HG02610 (cell line): ENCODE measurements around the gene SQSTM1.

Source experiments
- ATAC-seq: cut with Tn5 transposase; IDR thresholded peaks from one replicate; pipeline ENCODE4 v1.9.1; 2021; ENCODE audit warnings: mild to moderate bottlenecking, moderate library complexity; ENCODE audit not compliant: unreplicated experiment

The SQSTM1 gene

DNA sequence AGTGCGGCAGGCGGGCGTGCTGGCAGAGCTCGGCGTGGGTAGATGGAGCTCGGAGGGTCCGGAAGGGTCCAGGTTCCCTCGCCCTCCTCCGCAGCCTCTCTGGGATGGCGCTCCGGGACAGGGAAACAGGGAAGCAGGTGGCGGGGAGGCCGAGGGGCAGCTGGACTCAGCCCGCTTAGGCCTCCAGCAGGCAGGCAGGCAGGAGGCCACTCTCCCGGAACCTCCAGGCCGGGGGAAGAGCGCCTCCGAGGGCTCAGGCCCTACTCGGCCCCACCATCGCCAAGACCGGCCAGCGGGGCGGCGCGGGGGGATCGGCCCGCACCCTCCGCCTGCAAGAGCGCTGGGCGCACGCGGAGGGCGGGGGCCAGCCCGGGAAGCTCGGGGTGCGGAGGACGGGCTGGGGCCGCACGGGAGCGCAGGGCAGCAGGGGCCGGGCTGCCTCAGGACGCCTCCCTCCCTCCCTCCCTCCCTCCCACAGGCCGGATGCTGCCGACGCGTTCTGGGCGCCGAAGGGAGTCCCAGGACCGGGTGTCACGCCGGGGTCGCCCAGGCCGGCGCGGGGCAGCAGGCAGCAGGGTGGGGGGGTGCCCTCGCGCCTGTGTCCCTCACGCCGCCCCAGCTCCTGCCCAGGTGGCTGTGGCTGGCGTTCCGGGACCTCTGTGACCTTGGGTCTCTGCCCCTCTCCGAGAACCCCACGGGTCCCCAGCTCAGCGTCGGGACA is 15.0 kb upstream of the SQSTM1 start:
- peak; percentile 13 for ATAC-seq

DNA sequence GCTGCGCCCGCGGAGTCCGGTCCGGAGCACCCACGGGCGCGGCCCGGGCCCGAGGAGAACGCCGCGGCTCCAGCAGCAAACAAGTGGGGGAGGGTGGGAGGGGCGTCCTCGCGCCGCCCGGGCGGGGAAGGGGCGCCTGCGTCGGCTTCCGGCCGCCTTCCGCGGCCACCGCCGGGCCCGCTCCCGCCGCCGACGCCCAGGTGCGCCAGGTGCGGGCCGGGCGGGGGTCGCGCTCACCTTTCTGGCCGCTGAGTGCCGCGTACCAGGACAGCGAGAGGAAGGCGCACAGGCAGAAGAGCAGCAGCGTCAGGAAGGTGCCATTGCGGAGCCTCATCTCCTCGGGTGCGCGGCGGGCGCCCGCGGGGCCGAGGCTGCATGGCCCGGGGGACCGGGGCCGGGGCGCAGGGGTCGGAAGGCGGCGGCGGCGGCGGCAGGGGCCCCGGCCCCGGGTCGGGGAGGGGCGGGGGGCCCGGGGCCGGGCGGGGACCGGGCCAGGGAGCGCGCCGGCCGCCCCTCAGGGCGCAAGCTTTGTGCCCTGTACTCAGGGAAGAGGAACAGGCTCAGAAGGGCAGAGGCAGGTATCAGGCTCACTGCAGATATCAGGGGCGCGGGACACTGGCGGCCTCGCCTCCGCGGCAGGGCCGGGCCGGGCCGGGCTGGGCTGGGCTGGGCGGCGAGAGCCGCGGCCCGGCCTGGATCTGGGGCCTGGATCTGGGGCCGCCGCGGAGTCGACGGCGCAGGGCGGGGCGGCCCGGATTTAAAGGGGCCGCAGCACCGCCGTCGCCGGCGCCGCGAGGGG is 14.3 kb upstream of the SQSTM1 start, which contains the start of gene MGAT4B:
TSS of gene MGAT4B (minus strand) at position 617 of the 799 bp plus-strand sequence. CDS start at position 334, 283 bp downstream.
- peak; percentile 73 for ATAC-seq

DNA sequence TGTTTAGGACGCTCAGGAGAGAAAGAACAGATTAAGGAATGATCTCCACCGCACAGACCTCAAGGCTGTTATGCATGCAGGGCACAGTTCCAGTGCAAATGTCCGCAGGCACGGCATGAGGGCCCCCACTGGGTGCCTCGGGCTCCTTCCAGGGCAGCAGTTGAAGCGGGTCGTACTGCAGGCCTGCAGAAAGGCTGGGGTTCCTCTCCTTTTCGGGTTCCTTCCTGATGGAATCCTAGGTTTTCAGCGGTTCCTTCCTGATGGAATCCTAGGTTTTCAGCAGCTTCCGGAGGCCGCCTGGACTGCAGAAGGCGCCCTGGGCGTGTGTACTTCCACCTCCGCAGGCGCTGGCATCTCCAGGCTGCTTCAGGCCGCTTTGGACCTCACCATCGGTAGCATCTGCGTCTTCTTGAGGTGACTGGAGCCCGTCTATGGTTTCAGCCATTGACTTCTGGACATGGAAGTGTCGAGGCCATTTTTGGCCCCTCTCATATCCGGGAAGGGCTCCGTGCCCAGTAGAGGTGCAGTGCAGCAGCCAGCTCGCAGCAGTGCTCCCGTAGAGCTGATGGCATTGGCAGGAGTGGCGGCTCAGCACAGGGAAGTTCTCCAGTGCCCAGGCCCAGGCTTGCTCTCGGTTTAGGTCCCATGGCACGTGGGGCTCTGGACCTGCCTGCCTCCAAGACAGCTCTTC is 8.4 kb upstream of the SQSTM1 start:
- no peak for ATAC-seq

DNA sequence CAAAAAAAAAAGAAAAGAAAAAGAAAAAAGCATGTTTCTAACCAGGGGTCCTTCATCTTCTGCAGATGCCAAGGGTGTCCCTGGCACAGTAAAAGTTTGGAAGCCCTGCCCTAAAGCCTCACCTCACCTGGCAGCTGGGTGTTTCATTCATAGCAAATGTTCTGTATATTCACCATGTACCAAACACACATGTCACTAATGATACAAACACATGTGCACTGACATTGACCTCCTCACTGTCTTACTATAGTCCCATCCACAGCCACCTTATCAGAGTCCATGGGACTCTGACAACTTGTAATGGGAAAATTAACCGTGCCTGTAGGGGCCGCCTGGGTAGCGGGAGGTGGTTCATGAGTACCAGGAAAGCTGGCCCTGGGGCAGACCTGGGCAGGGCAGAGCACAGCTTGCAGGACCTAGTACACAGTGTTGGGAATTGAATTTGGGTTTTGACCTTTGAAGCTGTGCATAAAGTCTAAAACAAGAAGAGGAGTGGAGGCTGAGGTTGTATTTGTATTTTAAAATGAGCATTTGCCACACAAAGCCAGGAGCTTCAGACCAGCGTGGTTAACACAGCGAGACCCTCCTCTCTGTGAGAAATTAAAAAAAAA is 7.6 kb upstream of the SQSTM1 start:
- no peak for ATAC-seq

DNA sequence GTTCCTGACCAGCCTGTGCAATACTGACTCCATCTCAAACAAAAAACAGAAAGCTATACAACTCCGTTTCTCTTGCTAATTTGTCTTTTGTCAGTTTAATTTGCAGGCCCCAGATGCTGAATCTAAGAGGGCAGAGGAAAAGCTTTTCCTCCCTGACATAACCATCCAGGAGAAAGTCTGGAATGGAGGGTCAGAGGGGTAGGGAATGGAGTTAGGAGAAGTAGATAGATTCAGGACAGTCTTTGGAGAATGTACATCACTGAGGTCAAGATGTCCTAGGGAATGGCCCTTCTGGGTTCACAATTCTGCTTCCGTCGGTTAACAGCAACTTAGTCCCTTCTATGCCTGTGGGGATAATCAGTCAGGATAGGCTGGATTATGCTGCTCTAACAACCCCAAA is 6.6 kb upstream of the SQSTM1 start:
- ATAC-seq: no peak

DNA sequence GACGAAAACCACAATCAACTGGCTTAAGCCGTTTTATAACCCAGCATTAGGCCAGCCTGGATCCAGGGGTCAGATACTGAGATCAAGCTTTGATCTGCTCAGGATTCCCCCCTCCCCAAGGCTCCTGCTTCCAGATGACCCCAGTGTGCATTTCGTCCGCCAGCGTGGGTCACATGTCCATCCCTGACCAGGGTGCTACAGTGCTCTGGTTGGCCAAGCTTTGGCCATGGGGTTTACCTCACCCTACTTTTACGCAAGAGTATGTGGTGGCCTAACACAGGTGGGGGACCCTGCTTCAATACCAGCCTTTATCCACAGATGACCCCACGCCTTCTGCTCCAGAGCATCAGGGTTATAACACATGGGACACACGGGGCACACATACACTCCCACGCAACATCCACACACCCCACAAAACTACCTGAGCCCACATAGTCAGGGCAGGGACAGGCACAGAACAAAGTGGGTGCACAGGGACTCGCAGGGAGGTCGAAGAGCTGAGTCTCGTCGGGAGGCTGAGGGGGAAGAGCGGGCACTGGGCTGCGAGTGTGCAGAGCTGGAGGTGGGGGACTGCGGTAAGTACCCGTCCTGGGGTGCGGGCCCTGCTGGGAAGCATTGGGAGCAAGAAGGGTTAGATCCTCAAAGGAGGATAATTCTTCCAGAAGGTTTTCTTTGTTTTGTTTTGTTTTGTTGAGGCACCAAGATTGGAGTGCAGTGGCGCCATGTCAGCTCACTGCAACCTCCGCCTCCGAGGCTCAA is 5.0 kb upstream of the SQSTM1 start:
- no peak for ATAC-seq

DNA sequence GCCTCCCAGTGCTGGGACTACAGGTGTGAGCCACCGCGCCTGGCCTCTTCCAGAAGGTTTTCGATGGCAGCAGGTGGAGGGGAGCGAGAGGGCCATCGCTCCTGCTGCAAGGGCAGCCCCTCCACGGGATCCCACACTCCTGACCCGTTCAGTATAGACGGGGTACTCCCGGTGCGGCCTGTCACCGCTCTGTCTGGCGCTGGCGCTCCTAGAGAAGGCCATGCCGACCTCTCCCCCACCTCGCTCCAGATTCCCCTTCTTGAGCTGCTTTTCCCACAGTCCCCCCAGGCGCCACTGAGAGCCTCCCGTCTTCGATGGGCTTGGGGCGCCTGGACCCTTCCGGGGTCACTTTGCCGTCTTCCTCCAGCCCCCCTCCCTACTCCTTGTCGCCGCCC is 4.3 kb upstream of the SQSTM1 start:
- no peak for ATAC-seq

DNA sequence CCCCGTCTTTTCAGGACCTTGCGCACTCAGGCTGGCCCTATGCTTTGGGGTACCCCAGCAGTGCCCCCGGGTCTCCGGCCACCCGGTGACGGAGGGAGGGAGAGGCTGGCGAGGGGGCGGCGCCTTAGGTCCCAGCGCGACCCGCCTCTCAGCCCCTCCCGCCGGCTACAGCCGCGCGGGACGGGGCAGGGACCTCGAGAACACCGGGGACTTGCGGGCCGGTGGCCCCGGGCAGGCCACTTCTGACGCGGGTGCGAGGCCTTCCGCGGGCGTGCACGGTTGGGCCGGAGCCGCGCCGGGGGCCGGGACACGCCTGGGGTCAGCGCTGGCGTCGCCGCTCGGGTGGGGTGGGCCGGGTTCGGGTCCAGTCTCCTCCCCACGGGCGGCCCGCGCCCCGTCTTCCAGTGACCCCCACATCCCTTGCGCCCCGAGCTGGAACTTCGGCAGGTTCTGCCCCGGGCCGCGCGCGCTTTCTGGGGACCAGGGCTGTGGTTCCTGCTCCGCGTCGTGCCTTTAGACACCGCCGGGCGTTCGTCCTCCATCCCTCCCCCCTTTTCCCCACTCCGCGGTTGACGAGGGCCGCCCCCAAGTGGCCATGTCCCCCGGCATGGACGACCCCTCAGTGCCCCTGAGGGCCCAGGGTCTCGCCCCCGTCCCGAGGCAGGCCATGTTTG is 3.8 kb upstream of the SQSTM1 start:
- ATAC-seq: no peak

DNA sequence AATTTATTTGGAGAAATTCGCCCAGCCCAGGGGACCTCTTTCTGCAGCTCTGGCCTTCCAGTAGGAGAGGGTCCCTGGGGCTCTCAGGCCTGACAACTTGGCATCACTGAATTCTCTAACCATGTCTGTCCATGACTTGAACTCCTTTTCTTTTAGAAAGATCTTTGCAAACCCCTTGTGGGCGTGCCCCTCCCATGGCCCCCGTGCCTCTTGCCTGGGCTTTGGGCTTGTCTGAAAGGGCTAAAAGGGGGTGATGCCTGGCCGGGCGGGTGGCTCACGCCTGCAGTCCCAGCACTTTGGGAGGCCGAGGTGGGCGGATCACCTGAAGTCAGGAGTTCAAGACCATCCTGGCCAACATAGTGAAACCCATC is 3.2 kb upstream of the SQSTM1 start:
- no peak for ATAC-seq

DNA sequence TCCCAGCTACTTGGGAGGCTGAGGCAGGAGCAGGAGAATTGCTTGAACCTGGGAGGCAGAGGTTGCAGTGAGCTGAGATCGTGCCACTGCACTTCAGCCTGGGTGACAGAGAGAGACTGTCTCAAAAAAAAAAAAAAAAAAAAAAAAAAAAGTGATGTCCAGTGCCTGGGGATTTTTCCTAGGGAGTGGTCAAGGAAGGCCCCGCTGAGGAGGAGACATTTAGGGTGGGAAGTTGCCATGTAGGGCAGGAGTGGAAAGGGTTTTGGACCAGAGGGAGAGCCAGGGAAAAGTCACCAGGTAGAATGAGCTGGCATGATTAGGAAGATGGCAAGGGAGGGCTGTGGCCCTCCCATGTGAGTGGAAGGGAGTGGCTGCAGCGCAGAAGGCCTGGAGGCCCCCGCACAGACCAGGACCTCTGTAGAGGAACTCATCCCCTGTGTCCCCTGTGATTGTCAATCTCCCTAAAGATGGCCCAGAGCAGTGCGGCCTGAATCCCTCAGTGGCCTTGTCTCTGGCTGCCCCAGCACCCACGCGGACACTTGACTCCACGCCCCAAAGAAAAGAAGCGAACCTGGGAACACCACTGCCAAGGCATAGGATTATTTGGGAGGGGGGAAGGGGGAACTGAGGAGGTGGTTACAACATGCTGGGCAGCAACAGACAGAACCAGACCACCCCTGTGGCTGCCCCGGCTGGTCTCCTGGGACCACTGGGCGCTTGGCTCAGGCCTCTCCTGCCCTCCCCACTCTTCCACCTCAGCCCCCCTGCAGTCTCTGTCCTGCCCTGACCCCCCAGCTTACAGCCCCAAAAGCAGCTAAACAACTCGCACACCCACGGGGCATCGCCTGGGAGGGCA is 2.6 kb upstream of the SQSTM1 start:
- ATAC-seq: no peak

DNA sequence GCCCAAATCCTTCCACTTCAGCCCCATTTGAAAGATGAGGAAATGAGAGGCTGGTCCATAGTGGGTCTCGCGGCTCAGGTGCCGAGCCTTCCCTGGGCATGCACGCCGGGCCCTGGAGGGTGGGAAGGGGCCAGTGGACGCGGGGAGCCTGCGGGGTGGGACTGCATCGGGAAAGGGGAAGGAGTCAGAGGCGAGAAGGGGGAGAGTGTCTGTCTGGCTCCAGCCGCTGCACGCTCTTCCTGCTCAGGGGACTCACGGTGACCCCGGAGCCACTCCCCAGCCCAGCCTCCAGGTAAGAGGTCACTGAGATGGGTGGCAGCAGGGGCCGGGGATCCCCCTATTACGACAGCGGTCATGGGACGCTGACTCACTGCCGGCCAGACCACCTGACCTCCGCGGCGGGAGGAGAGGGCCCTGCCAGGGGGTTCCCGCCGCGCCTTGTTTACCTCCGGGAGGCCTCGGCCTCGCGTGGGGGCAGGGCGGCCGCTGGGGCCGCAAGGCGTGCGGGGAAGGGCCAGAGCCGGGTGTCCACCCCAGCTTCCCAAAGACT is 1.9 kb upstream of the SQSTM1 start:
- peak; percentile 64 for ATAC-seq

DNA sequence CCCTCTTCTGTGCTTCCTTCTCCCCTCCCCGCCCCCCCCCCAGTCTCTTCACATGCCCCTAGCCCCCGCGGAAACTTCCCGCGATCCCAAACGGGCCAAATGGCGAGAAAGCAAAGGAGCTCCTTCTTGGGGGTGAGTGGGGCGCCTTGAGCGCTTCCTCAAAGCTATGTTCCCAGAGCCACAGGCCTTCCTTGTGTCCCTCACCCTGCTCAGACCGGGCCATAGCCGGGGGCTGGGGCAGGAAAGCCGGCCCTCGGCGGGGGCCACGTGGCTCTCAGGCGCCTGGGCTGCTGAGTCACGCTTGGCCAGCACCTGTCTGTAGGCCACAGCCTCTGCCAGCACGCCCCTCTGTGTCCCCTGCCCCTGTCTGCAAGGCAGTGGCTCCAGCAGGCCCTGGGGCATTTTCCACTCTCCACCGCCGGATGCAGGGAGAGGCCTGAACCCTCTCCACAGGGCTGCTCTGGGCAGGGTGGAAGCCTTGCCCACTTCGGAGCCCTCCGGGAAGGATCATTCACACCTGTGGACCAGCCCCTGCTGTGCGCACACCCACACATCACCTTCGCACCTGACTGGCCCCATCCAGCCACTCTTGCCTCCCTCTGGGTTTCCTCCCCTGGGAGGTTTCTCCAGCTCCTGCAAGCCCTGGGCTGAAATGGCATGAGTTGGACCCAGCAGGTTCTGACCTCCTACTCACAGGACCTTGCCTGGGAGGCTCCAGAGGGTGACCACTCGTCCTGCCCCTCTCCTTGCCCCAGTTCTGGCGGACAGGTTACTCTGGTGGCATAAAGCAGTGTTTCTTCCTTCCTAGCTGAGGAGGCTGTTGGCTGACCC is 1.2 kb upstream of the SQSTM1 start:
- ATAC-seq: no peak

DNA sequence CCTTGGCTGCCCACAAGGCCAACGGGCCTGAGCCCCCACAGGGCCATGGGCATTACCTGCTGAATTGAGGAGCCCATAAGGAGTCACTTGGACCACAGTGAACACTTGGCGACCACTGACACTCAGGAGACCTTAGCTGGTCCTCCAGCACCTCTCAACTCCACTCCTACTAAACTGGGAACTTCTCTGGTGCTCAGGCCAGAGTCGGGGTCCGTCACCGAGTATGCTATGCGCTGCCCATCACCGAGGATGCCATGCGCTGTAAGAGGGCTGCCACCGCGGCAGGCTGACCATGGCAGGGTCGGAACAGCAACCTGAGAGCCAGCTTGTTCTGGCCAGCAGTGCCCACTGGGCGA is 600 bp upstream of the SQSTM1 start:
- ATAC-seq: no peak

DNA sequence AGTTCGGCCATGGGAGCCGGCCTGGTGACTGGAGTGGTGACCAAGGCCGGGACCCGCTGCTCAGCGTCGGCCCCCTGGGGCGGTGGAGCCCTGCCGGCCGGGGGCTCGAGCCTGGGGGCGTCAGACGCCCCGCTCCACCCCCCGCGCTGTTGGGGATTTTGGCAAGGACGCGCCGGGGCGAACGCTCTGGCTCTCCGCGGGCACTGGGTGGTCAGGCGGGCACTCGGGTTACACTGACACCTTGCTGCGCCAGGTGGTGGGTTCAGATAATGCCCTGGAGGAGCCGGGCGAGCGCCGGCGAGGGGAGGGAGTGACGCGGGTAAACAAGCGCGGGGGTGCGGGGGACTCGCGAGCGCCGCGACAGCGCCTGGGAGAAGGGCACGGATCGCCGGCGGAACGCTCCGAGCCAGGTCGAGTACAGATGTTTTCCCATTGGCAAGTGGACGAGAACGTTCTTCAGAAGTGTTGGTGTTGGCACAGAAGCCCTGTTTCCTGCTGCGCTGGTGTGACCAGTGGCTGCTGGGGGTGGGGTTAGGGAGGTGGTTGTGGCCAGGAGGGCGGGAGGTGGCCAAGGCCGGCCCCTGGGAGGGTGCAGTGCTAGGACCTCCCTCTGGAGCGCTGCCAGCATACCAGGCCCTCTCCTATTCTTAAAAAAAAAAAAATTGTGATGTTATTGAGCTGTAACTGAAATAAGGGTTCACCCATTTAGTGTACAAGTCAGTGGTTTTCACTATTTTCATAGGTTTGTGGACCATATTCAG is 773 bp downstream of the SQSTM1 start:
- peak; percentile 40 for ATAC-seq

DNA sequence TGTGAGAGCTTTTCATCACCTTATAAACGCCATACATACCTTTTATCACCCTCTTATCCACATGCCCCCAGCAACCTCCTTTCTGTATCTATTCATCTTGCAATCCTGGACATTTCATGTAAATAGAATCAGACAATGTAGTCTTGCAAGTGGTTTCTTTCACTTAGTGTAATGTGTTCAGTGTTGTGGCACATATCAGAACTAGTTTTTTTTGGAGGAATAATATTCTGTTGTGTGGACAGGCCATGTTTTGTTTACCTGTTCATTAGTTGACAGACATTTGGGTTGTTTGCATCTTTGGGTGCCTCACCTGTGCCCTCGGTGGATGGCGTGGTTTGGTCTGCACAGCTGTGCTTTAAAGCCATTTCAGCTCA is 1.3 kb downstream of the SQSTM1 start:
- no peak for ATAC-seq

DNA sequence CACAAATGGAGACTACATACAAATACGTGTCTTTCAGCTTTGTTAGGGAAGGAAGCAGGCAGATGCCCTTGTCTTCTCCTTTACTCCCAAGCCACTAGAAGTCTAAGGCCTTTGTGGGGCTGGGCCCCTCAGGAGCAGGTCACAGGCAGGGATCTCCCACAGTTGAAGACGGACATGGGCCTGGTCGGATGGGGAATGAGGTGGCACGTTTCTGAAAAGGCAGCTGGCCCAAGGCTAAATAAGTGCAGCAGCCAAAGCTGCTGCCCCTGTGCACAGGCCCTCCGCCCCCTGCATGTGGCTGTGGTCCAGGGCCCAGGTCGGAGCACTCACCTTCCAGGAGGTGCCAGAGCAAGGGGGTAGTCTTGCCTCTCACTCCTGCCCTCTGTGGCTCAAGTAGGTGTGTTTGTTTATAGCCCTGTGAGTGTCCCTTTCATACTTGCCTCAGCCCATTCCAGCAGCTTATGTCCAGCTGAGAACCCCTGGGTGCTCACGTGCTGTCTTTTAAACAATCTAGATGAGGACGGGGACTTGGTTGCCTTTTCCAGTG is 1.8 kb downstream of the SQSTM1 start:
- ATAC-seq: no peak
